Adrenal gland (tissue), 5 donors: Measurements from ENCODE around the gene ARAF.

Experiments
- POLR2A ChIP-seq, 2 donors: fragments of 450-650 bp; IDR thresholded peaks; one replicate each; pipeline ENCODE4 v1.6.1; 2017; ENCODE audit warnings: antibody characterized with exemption in 2 of 2, mild to moderate bottlenecking in 2 of 2, moderate library complexity in 1 of 2
- TF ChIP-seq, protein P1 (sequence below), 6 experiments: fragments of 450-650 bp in 4 of 6; fragments of 200-600 bp in 2 of 6; sonication (generic) in 1 of 6; IDR thresholded peaks; 1 replicate in 5 of 6; 2 replicates in 1 of 6; pipeline versions ENCODE4 v1.5.1 to v1.8.0; 2016 to 2021; ENCODE audit warnings: antibody characterized with exemption in 6 of 6, mild to moderate bottlenecking in 2 of 6, moderate library complexity in 1 of 6
- donor health status: DM: no; HTN: no; CAD: no.

DNA sequence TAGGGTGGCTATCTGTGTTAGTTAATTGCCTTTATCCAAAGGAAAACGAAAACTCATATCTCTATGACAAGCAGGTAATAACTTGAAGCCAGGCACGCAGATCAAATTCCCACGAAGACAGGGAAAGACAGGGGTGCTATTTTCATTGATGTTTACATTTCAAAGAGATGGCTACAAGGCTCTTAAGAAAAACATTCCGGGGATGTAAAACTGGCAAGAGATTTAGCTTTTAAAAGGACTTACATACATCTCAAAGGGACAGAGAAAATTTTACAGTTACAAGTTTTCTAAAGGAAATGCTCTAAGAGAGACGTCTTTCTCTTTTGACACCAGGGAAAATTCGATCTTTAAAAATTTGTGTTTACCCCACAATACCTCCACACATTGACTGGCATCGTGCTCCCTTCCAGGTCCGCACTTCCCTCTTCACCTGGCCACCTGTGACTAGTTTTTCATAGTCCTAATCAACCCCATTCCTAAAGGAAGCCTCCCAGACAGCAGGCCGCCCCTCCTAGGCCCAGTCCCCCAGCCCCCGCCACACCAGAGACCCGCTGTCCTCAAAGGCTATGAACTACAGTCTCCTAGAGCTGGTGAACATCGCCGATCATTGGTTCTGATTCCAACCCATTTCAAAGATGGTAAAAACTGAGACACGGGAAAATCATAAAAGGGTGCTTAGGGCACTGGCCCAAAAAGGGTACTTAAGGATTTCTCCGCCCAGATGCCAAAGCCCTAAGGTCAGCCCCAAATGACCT is 649 bp upstream of the ARAF start:
- TF ChIP-seq, protein P1, sequence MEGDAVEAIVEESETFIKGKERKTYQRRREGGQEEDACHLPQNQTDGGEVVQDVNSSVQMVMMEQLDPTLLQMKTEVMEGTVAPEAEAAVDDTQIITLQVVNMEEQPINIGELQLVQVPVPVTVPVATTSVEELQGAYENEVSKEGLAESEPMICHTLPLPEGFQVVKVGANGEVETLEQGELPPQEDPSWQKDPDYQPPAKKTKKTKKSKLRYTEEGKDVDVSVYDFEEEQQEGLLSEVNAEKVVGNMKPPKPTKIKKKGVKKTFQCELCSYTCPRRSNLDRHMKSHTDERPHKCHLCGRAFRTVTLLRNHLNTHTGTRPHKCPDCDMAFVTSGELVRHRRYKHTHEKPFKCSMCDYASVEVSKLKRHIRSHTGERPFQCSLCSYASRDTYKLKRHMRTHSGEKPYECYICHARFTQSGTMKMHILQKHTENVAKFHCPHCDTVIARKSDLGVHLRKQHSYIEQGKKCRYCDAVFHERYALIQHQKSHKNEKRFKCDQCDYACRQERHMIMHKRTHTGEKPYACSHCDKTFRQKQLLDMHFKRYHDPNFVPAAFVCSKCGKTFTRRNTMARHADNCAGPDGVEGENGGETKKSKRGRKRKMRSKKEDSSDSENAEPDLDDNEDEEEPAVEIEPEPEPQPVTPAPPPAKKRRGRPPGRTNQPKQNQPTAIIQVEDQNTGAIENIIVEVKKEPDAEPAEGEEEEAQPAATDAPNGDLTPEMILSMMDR (IDR thresholded peaks at IDR 0.05): no peak
- TF ChIP-seq POLR2A (IDR thresholded peaks at IDR 0.05): no peak
